Peyer's patch (tissue), 4 donors: ENCODE results near the gene PCGF1. TPM values are rescaled to one million over a fixed set of nuclear protein-coding genes. Genes with fewer than 3 reads are reported as not detected.
"Not testable (repeated sequence)": the region's sequence is repeated elsewhere in the genome, so short reads cannot be mapped to it uniquely, and the experiment has no call there.

Experiments
- DNase-seq, 3 donors: peaks; one replicate each; pipeline ENCODE4 v3.0.0-alpha.2; 2017 to 2019
- H3K27ac ChIP-seq, 4 donors: fragments of 200-600 bp; sonication (generic); one replicate each; pipeline ENCODE4 v1.5.1; 2016 to 2019
- H3K27me3 ChIP-seq, 2 donors: fragments of 200-600 bp; sonication (generic); one replicate each; pipeline ENCODE4 v1.5.1; 2019
- H3K36me3 ChIP-seq, 3 donors: fragments of 200-600 bp; sonication (generic); one replicate each; pipeline ENCODE4 v1.5.1; 2016 to 2019
- H3K4me1 ChIP-seq, 4 donors: fragments of 200-600 bp; sonication (generic); one replicate each; pipeline ENCODE4 v1.5.1; 2016 to 2019
- H3K4me3 ChIP-seq, 4 donors: fragments of 200-600 bp; sonication (generic); 1 replicate in 3 of 4; 2 replicates in 1 of 4; pipeline ENCODE4 v1.5.1; 2016 to 2019; ENCODE audit warnings: mild to moderate bottlenecking in 1 of 4
- H3K9me3 ChIP-seq, 4 donors: fragments of 200-600 bp; sonication (generic); one replicate each; pipeline ENCODE4 v1.5.1; 2016 to 2019; ENCODE audit warnings: mild to moderate bottlenecking in 1 of 4
- POLR2A ChIP-seq, 2 donors: fragments of 450-650 bp; IDR thresholded peaks; one replicate each; pipeline ENCODE4 v1.5.1; 2017; ENCODE audit warnings: antibody characterized with exemption in 2 of 2, mild to moderate bottlenecking in 2 of 2, moderate library complexity in 2 of 2
- total RNA-seq, 4 donors: library from RNA; depleted of rRNA; stranded (reverse); fragments of >200 nt; gene quantifications; one replicate each; pipeline ENCODE4 v1.1.0, GENCODE V29; 2016
- TF ChIP-seq, protein P1 (sequence below), 6 experiments: fragments of 450-650 bp in 4 of 6; fragments of 200-600 bp in 2 of 6; sonication (generic) in 1 of 6; IDR thresholded peaks; one replicate each; pipeline ENCODE4 v1.5.1; 2017 to 2019; ENCODE audit warnings: antibody characterized with exemption in 6 of 6, mild to moderate bottlenecking in 3 of 6, moderate library complexity in 1 of 6

Gene PCGF1
- total RNA-seq, 4 donors from 2014 or later: 14.0 to 18.9 (median 16.2) TPM

DNA sequence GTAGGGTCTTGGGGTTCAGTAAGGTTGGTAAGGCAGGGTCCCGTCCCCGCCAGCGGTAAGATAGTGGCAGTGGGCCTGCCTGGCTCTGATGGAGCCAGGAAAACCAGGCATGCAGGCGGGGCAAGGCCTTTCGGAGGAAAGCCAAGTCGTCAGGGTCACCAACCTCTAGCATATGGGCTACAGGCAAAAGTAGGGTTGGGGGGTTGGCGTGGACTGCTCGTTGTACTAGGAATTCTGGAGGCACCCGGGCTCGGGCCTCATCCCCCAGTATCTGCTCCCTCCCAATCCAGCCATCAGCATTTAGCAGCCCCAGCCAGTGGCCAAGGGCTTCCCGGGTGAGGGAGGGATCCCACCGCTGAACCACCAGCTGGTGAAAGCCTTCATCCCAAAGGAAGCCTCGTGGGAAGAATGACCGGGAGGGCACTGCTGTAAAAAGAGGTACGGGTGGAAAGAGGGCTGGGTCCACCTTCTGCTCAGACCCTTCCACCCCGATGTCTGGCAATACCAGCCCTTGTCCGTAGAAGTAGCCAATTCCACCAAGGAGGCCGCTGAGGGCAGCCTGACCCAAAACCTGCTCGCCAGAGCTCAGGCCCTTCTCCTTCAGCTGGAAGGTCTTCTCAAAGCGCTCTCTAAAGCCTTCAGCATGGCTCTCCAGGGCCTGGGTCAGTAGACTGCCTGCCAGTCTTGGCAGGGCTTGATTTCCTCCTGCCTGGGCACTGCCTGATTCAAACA is 45.3 kb downstream of the PCGF1 start:
- Histone ChIP-seq H3K4me1 (peaks cover 0 to 40% (median 14%) of the 10 kb centered on the region in 4 donors), H3K4me3 (no peak overlapping the region), H3K36me3 (peaks cover 0 to 24% (median 0%) of the 10 kb centered on the region in 3 donors), H3K27me3 (no peaks in the 10 kb centered on the region), H3K9me3 (no peaks in the 10 kb centered on the region), H3K27ac (peak overlapping the region in 1 of 4 donors; percentile 68)
- TF ChIP-seq POLR2A (IDR thresholded peaks at IDR 0.05): no peak
- TF ChIP-seq, protein P1, sequence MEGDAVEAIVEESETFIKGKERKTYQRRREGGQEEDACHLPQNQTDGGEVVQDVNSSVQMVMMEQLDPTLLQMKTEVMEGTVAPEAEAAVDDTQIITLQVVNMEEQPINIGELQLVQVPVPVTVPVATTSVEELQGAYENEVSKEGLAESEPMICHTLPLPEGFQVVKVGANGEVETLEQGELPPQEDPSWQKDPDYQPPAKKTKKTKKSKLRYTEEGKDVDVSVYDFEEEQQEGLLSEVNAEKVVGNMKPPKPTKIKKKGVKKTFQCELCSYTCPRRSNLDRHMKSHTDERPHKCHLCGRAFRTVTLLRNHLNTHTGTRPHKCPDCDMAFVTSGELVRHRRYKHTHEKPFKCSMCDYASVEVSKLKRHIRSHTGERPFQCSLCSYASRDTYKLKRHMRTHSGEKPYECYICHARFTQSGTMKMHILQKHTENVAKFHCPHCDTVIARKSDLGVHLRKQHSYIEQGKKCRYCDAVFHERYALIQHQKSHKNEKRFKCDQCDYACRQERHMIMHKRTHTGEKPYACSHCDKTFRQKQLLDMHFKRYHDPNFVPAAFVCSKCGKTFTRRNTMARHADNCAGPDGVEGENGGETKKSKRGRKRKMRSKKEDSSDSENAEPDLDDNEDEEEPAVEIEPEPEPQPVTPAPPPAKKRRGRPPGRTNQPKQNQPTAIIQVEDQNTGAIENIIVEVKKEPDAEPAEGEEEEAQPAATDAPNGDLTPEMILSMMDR (IDR thresholded peaks at IDR 0.05): no peak
- DNase-seq: no peak

DNA sequence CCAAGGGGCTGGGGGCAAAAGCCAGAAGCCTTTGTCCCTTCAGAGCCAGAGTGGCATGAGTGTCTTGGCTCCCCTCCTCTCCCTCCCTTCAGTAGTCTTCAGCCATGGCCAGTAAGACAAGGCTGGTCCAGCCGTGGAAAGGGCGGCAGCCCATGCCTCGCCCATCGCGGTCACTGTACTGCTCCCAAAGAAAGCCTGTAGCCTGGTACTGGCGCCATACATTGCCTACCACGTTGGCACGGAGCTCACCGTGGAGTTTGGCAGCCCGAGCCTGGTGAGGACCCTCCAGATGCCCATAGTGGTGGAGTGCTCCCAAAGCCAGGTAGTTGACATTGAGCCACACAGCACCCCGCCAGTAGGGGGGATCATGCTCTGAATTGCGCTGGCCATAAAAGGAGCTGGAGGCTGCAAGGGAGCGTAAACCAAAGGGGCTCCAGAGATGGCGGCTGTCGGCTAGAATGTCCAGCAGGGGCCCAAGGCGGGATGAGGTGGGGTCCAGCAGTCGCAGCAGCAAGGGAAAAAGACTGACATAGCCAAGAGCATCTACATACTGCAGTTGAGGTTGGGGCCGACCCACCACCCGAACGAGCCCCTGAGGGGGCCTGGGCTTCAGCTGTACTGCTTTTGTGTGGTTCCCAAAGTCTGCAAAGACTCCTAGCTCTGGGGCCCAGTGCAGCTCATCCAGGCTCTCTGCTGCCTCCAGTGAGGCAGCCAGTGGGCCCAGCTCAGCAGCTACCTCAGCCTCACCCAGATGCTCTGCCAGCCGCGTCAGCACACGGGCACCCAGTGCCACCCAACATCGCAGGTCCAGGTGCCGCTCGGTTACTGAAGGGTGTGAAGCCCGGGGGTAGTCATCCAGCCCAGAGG is 46.1 kb downstream of the PCGF1 start:
- no peak overlapping the region for H3K27ac ChIP-seq
- TF ChIP-seq, protein P1 (IDR thresholded peaks at IDR 0.05): no peak
- TF ChIP-seq POLR2A (IDR thresholded peaks at IDR 0.05): no peak
- no peak for DNase-seq
- no peaks in the 10 kb centered on the region for H3K9me3 ChIP-seq
- H3K36me3 ChIP-seq: peaks cover 0 to 24% (median 0%) of the 10 kb centered on the region in 3 donors
- no peaks in the 10 kb centered on the region for H3K27me3 ChIP-seq
- peaks cover 0 to 48% (median 14%) of the 10 kb centered on the region in 4 donors for H3K4me1 ChIP-seq
- H3K4me3 ChIP-seq: no peak overlapping the region

DNA sequence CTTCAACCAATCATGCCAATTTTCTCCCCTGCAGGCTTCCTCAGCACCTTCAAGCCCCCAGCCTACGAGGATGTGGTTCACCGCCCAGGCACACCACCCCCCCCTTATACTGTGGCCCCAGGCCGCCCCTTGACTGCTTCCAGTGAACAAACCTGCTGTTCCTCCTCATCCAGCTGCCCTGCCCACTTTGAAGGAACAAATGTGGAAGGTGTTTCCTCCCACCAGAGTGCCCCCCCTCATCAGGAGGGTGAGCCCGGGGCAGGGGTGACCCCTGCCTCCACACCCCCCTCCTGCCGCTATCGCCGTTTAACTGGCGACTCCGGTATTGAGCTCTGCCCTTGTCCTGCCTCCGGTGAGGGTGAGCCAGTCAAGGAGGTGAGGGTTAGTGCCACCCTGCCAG is 47.3 kb downstream of the PCGF1 start:
- H3K36me3 ChIP-seq: peaks cover 0 to 24% (median 0%) of the 10 kb centered on the region in 3 donors
- H3K27me3 ChIP-seq, H3K9me3 ChIP-seq, H3K4me3 ChIP-seq, H3K27ac ChIP-seq, DNase-seq: not testable (repeated sequence)
- peak in 1 of 2 donors; percentile 3 for TF ChIP-seq POLR2A (IDR thresholded peaks at IDR 0.05)
- H3K4me1 ChIP-seq: peaks cover 6 to 56% (median 19%) of the 10 kb centered on the region in 4 donors

DNA sequence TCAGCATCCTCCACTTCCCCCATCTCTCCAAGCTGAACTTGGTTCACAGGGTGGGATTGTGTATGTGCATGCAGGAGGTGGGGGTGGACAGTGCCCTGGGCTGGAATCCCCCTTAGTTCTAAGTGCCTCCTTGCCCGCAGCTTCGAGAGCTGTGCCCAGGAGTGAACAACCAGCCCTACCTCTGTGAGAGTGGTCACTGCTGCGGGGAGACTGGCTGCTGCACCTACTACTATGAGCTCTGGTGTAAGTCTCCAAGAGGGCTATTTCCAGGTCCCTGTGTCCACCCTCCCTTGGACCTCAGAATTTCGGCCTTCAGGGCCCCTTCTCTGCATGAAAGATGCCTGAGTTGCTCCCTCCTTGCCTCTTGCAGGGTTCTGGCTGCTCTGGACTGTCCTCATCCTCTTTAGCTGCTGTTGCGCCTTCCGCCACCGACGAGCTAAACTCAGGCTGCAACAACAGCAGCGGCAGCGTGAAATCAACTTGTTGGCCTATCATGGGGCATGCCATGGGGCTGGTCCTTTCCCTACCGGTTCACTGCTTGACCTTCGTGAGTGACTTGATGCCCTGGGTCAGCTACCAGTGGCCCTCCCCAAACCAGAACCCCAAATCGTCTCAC is 47.9 kb downstream of the PCGF1 start:
- Histone ChIP-seq H3K36me3 (peaks cover 0 to 24% (median 0%) of the 10 kb centered on the region in 3 donors), H3K4me3 (peak overlapping the region in 1 of 4 donors; percentile 88), H3K4me1 (peaks cover 6 to 55% (median 19%) of the 10 kb centered on the region in 4 donors)
- not testable (repeated sequence) for H3K9me3 ChIP-seq, H3K27ac ChIP-seq, DNase-seq, H3K27me3 ChIP-seq
- peak in 1 of 2 donors; percentile 3 for TF ChIP-seq POLR2A (IDR thresholded peaks at IDR 0.05)

DNA sequence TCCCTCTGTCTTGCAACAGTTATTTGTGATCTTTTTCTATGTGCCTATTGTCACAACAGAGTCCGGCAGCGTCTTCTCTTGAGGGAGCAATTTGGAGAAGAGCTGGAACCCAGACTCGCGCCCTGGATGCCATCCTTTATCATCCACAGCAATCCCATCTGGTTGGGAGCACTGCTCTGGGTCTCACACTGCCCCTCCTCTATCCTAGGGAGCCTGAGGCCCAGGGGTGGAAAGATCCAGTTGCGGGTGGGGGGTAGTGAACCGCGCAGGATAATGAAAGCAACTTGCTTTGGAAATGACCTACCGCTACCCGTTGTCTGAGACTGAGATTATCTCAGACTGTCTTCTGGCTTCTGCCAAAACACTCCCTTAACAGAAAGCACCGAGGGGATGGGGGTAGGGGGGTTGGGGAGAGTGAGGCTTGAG is 48.5 kb downstream of the PCGF1 start:
- H3K4me3 ChIP-seq: peak overlapping the region; percentile 67 to 88 (median 78)
- peak overlapping the region; percentile 98 to 99 (median 98) for H3K27ac ChIP-seq
- peaks cover 0 to 24% (median 0%) of the 10 kb centered on the region in 3 donors for H3K36me3 ChIP-seq
- TF ChIP-seq POLR2A (IDR thresholded peaks at IDR 0.05): no peak
- TF ChIP-seq, protein P1 (IDR thresholded peaks at IDR 0.05): no peak
- no peaks in the 10 kb centered on the region for H3K27me3 ChIP-seq
- peaks cover 6 to 48% (median 14%) of the 10 kb centered on the region in 4 donors for H3K4me1 ChIP-seq
- no peak for DNase-seq
- no peaks in the 10 kb centered on the region for H3K9me3 ChIP-seq
